NCI-H1092 treated with DMSO at 0.1 percent for 48 hours (cell line): ENCODE measurements around the gene FBXO2.

ENCODE experiments used
- DNase-seq: peaks from one replicate; lab custom pipeline; 2025; lab: John Stamatoyannopoulos, UW

The FBXO2 gene

DNA sequence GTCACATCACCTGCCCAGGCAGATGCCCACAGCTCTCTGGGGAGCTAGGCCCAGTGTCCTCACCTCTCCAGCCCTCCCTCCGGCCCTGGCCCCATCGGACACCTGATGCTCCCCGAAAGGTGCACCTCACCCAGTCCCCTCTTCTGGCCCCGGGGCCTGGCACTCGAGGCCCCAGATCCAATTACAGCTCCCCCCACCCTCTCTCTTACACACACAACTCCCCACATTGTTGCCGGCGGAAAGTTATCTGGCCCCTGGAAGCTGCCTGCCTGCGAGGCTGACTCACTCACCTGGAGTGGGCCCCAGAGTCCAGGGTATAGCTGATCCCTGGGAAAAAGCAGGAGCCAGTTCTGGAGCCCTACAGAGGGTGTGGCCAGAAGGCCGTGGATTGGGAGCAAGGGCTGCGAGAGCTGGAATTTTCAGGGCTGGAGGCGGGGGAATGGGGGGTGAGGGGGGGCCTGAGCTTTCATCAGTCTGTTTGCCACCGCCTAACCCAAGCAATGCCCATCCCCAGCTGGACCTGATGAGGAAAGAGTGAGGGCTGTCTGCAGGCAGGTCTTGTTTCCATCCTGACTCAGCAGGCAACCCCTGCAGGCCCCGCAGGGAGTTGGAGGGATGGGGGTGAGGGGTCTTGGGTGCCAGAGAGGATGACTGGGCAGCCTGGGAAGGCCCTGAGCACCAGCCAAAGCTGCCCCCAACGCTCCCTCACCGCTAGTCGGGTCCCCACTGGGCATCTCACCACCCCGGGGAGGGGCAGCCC is 948 bp downstream of the FBXO2 start:
- no peak for DNase-seq

DNA sequence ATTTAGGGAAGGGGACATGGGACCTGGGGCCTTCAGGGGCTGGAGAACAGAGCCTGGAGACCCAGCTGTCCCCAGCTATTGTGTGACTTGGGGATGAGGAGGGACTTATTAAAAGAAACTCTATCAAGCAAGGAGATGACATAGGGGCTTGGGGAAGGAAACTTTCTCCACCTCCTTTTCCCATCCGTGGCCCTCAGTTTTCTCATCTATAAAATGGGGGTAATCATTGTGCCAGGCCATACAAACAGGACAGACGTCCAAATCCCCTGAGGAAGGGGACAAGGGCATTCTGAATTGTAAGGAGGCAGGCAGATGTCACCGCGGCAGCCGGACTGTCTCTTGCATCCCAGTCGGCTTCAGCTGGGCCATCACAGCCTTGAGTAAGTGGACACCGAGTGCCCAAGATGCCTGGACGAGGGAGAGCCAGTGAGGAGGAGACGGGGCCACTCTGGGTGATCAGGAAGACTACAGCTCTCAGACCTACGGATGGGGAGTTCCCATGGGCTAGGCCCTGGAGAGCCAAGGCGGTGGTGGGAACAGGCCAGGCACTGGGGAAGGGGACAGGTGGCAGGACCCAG is 1.9 kb downstream of the FBXO2 start:
- DNase-seq: no peak

DNA sequence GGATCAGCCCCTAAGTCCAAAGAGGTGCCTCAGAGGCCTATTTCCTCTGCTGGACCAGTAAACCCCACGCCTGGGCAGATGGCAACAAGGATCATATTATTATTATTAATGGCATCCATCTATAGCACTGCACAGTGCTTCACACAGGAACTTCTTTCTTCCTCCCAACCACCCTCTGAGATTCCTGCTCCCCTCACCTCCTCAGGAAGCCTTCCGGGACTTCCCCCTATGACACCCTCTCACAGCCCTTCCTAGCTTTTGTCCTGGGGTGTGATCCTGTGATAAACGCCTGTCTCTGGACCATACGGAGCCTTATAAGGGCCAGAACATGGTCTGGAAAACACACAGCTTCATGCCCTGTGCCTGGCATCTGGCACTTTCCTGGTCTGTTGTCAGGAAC is 3.2 kb downstream of the FBXO2 start:
- DNase-seq: no peak

DNA sequence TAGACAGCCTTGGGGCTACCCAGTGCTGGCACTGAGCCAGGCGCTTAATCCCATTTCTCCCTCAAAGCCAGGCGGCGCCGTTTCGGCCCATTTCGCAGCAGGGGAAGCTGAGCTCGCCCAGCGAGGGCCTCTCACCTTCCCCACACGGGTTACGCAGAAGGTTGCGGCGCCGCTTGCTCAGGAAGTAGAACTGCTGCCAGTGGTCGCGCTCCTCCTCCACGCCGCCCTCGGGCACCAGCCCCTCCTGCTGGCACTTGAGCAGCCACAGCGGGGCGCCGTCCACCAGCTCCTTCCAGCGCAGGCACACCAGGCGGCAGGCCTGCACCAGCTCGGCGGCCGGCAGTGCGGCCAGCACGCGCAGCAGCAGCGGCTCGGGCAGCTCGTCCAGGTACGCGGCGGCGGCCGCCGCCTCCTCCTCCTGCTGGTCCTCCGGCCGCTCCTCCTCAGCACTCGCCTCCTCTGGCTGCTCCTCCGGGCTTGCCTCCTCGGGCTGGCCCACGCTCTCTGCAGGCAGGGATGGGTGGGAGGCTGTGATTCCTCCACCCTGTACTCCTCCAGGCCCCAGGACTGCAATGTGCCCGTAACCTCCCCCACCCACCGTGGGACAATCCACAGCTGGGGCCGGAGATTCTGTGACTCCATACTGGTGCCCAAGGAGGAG is 3.8 kb downstream of the FBXO2 start:
- peak; percentile 84 for DNase-seq

DNA sequence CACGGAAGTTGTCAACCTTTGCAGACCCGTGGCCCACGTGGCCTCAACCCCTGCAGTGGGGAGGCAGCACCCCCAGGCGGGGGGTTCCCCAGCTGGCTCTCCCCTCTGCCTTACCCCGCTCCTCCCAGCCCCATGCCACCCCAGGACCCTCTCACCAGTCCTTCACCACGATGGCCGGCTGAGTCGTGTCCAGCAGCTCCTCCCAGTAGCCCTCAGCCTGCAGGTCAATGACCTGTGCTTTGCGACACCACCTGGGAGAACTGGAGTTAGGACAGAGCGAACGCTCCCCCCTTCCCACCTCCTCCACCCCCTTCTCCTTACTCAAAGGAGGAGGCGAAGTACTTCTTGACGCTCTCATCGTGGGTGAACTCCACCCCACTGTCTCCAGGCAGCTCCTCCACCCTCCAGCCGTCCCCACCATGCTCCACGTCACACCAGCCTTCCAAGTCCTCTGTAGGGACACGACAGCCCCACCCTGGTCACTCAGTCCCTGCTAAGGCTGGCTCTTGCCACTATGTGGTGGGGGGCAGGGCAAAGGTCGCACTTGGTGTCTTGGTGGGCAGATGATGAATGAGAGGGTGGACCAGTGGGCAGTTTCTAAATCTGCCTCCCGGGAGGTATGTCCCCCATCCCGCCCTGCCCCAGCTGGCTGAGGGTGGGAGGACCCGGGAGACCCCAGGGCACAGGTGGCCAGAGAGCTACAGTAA is 4.5 kb downstream of the FBXO2 start:
- DNase-seq: no peak

DNA sequence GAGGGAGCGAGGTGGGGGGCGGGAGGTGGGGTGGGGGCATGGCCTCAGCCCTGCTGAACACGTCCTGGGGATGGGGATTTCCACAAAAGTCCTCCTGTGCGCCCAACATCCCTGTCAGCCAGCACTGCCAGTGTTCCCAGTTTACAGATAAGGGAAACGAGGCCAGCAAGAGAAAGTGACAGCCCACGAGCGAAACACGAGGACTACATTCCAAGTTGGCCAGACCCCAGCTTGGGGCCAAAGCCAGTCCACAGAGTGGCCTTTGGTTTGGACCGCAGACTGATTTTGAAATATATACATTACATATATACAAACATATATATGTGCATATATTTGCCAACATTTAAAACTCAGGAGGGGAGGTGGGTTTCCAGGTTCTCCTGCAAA is 5.0 kb downstream of the FBXO2 start:
- no peak for DNase-seq

DNA sequence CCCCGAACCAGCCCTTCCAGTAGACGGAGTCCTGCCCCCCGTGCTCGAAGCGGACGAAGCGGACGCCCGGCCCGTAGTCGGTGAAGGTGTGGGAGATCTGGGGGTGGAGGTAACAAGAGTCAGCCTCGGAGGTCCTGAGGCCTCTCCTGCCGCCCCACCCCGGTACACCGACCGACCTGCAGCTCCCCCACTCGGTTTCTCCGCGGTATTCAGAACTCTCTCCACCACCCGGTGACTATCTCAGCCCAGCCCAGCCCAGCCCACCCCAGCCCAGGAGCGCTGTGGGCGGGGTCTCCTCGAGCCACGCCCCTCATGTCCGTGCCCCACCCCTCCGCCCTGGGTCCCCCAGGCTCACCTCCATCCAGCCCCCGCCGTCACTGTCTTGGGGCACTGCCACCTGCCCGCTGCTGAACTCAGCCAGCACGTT is 5.5 kb downstream of the FBXO2 start:
- DNase-seq: no peak

DNA sequence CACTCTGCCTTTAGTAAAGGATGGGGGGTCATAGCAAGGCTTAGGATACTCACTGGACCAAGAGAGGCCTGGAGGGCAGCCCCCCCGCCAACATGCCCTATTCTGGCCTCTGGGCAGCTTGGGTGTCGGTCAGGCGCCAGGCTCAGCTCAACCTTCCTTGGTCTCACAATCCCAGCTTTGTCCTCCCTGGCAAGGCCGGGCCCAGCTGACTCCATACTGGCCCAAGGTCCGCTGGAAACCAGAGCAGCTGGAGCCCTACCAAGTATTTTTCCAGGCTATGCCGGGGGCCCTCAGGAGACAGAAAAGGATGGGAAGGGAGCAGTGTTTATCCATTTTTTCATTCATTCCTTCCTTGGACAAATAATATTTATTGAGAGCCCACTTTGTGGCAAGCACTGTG is 6.2 kb downstream of the FBXO2 start:
- no peak for DNase-seq

DNA sequence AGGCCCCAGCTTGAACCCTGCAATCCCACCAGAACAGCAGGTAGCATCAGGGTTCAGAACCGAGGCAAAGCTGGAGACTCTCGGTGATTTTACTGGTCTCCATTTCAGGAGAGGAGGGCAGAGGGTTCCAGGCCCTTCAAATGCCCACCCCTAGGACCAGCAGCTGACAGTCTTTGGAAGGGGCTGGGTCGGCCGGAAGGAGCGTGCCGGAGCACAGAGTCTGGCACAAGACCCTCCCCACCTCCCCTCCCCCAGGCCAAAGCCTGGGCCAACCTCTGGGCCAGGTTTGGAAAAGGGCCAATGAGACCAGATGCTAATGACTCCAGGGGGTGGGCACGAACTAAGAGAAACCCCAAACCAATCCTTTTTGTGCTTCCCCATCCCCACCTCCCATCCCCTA is 6.9 kb downstream of the FBXO2 start:
- no peak for DNase-seq

DNA sequence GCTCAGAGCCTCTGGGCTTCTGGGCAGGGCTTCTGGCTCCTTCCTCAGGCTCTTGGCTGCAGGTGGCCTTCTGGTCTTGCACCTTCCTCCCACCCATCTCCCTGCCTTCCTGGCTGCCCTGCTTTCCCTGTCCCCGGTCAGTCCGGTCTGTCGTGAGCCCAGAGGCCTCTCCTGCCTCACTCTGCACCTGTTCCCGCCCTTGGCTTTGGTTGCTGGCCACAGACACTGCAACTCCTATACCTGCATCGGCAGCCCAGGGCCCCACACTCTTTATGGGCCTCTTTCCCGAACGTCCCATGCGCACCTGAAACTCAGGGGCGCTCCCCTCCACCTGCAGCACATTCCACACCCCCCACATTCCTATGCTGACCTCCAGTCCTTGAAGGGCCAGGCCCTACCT is 7.9 kb downstream of the FBXO2 start:
- no peak for DNase-seq

DNA sequence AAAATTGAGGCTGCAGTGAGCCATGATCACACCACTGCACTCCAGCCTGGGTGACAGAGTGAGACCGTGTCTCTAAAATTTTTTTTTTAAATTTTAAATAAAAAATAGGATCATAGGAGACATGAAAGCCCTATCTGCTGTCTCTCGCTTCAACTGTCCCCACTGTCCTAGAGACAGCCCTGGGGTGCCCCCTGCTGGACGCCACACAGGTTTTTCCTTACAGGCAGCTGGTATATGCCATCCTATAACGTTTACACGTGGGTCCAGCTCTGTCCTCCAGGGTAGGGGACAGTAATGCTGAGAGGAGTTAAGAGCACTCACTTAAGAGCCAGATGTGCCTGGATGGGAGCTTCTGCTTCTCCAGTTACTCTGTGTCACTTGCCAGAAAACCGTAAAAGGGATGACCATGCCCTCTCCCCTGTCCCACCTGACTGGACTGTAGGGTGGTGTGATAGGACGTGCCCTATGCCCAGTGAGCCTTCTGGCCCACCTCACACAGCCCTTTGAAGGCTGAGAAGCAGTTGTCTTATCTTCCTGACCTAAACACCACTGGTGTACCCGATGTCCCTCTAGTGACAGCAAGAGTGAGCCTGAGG is 8.5 kb downstream of the FBXO2 start:
- DNase-seq: peak; percentile 86

DNA sequence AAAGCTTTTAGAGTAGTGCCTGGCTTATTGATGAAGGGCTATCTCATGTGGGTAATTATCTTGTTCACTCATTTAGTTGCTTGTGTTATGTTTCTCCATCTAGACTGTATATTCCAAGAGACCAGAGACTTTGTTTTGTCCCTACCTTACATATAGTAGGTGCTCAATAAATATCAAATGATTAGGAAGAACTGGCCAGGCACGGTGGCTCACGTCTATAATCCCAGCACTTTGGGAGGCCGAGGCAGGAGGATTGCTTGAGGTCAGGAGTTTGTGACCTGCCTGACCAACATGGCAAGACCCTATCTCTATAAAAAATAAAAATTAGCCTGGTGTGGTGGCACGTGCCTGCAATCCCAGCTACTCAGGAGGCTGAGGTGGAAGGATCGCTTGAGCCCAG is 9.0 kb downstream of the FBXO2 start:
- DNase-seq: no peak

DNA sequence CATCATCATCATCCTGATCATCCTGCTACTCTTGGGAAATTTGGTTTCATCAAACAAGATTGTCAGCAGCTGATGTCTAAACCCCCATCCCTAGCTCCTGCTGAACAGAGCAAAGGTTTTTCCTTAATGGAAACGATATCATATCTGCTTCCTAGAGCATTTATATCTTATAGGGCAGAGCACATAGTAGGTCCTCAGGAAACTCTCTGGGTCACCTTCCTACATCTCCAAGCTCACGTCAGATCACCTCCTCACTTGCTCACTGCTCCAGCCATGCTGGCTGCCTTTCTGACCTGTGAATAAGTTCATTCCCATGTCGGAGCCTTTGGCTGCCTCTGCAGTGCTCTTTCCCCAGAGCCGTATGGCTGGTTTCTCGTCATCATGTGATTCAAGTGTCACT is 10.4 kb downstream of the FBXO2 start:
- no peak for DNase-seq

DNA sequence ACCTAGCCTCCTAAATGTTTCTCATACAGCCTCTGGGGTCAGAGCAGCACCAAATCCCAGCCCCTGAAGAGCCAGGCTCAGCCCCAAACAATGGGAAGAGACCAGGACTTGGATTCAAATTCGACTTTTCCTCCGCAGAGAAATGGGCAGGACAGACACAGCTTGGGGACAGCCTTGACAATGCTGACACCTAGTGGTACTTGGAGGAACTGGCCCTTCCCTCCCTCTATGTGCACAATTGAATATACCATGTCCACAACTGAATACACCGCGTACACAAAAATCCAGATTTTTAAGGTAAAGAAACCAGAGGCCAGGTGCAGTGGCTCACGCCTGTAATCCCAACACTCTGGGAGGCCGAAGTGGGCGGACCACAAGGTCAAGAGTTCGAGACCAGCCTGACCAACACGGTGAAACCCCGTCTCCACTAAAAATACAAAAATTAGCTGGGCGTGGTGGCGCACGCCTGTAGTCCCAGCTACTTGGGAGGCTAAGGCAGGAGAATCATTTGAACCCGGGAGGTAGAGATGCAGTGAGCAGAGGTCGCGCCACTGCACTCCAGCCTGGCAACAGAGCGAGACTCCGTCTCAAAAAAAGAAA is 11.7 kb downstream of the FBXO2 start:
- peak; percentile 79 for DNase-seq

DNA sequence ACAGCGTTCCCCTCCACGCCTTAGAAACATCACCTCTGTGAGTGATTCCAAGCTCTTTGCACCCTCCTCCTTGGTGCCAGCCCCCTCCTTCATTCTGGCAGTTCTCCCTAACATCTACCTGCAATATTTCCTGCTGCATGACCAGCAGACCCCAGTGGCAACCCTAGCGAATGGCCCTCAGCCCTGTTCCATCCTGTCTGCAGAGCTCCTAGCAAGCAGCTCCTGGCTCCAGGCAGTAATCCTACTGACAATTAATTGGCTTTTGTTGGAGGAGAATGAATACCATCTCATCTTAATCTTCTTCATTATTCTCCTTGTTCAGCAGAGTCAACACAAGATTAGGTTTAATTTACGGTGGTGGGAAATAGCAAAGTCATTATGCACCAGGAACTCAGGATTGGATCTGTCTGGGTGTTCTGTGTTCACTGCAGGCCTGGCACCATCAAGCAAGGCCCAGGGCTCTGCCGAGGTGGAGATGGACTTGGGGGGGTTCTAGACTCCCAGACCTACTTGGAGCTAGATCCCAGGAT is 12.4 kb downstream of the FBXO2 start:
- no peak for DNase-seq

DNA sequence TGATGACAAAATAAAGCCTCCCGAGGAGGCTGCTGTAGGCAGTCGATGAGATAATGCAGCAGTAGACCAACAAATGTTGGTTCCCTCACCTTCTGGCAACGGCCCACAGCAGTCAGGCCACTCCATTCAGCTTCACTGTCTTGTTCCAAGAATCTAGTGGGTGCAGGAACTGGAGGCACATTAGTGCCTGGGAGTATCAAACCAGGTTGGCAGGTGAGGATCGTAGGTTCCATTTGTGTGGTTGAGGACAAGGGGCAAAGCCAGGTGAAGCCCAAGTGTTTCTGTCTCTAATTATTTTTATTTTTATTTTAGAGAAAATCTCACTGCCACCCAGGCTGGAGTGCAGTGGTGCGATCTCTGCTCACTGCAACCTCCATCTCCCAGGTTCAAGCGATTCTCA is 13.3 kb downstream of the FBXO2 start:
- no peak for DNase-seq

DNA sequence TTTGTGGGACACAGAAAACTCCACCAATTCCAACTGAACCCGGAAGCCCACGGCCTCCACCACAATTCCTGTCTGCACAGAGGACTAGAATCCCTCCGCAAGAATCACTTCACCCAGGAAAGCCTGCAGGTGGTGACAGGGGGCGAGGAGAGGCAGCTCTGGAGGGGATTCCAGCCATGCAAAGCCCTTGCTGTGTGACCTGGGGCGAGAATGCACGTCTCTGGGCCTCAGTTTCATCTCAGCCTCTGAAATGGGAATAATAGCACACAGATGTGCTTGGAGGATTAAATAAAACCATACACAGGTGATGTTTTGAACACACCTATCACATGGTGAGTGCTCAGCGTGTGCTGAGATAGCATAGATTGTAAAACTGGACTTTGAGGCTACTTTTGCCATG is 14.1 kb downstream of the FBXO2 start:
- no peak for DNase-seq

DNA sequence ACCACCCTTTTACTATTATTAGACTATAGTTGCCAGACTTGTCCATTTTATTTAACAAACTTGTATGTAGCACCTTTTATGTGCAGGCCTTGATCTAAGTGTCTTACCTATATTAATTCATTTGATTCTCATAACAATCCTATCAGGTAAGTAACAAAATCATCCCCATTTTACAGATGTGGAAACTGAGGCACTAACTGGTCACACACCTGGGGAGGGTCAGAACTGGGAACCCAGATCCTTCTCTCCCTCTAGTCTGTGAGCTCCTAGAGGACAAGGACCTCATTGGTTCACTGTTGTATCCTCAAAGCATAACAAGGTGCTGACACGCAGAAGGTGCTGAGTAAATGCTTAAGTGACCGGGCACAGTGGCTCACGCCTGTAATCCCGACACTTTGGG is 14.9 kb downstream of the FBXO2 start:
- no peak for DNase-seq

DNA sequence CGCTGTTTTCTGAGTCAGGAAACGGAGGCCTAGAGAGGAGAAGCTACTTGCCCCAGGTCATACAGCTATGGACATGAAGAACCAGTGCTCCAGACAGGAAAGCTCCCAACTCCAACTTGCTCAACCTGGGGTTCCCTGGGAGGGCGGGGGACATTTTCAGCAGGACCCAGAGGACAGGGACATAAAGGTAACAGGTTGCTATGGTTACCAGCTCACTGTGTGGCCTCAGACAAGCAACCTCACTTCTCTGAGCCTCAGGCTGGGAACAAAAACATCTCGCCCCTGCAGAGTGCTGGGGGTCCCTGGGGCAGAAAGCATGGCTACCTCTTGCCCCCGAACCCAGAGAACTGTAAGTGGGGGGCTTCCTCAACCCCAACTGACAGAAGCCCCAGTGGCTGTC is 16.1 kb downstream of the FBXO2 start:
- DNase-seq: no peak

DNA sequence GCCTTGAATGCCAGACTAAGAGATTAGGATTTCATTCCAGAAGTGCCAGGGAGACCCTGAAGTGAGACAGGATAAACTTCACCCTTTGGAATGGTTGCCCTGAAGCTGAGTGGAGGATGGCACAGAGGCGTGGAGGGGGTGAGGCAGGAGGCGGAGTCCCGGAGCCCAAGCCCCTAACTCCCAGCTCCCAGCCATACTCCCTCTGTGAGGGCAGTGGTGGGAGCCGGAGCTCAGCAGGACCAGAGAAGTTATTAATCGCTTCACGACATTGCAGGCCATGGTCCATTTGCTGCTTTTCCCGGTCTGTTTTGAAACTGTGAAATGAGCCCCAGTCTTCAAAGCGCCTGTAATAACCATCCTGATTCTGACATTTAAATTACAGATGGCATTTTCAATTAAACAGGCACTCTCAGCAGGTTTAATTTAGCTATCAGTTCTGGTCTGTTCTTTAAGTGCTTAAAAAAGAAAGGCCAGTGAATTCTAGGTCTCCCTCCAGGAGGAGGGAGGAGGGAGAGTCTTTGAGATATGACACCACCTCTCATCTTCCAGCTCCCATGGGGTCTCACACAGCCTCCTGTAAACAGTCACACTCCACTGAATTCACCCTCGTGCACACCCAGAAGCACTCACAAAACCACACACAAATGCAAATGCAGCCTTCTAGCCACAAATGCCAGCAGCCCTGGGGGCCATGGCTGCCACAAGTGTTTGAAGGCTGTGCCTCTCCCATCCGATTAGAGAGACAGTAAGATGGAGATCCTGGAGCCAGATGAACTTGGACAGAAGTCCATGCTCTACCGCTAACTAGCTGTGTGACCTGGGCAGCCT is 19.6 kb downstream of the FBXO2 start:
- DNase-seq: peak; percentile 35
